KOPT-K1 (cell line): ENCODE measurements around the gene SPAG17.

ENCODE experiments used
- H3K27ac ChIP-seq: fragments of 200-600 bp; sonication (generic); 2 replicates; pipeline ENCODE4 v1.5.1; 2016; ENCODE audit warnings: antibody characterized with exemption, mild to moderate bottlenecking, low read depth, low read length; ENCODE audit not compliant: poor library complexity, severe bottlenecking
- H3K36me3 ChIP-seq: fragments of 200-600 bp; sonication (generic); 2 replicates; pipeline ENCODE4 v1.5.1; 2017; ENCODE audit warnings: antibody characterized with exemption, mild to moderate bottlenecking, low read length, moderate library complexity; ENCODE audit not compliant: insufficient read depth
- H3K9me3 ChIP-seq: fragments of 200-600 bp; sonication (generic); 2 replicates; pipeline ENCODE4 v1.5.1; 2017; ENCODE audit warnings: antibody characterized with exemption, low read length, mild to moderate bottlenecking; ENCODE audit not compliant: insufficient read depth, poor library complexity, severe bottlenecking

SPAG17 gene

DNA sequence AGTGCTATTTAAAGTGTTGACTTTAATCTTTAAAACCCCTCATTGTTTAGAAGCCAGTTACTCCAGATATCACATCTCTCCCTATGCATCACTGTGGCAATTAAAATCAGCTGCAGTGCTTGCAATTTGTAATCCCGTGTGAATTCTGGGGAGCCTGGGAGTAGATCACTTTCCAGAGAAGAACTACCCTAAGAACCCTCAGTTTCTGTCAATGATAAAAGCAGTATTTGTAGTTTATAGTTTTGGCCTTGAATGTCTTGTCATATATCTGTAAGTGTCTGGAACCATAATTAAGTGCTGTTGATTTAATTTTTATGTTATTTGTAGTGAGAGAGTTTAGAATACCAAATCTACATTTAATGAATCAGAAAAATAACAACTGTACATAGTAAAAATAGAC, 5.5 kb upstream of the SPAG17 start:
- Histone ChIP-seq H3K9me3 (no peaks in the 10 kb centered on the region), H3K36me3 (no peaks in the 10 kb centered on the region), H3K27ac (no peak overlapping the region)

DNA sequence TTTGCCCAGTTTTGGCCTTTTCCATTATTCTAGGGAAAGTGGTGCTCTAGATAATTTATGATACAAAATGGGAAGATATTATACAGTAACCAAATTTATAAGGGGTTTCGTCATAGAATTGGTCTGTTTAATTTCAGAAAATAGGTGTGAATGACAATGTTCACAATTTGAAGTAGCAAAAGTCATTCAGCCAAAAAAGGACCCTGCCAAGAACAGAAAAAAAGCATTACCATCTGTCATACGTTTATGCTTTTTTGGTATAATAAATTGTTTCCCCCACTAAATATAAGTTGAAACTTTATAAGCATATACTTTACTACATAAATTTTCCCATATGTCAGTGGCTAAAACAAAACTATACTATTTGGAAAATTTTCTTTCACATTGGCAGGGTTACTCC, 4.5 kb upstream of the SPAG17 start:
- Histone ChIP-seq H3K27ac (no peak overlapping the region), H3K36me3 (no peaks in the 10 kb centered on the region), H3K9me3 (no peaks in the 10 kb centered on the region)

DNA sequence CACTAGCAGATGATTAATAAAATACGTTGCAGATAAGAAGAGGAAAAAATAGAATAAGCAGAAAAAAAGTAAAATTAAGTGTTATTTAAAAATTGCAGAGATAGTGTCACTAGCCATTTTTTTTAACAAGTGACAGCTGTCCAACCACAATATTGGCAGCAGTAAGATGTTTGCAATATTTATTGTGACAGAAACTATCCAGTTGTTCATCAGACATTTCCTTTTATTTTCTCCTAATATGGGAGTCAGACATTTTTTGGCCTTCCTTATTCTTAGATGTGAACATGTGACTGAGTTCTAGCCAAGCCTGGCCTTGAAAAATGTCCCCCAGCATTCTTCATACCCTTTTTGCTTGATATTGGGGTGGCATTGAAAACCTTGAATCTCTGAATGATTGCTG, 3.4 kb upstream of the SPAG17 start:
- Histone ChIP-seq H3K9me3 (no peaks in the 10 kb centered on the region), H3K27ac (no peak overlapping the region)

DNA sequence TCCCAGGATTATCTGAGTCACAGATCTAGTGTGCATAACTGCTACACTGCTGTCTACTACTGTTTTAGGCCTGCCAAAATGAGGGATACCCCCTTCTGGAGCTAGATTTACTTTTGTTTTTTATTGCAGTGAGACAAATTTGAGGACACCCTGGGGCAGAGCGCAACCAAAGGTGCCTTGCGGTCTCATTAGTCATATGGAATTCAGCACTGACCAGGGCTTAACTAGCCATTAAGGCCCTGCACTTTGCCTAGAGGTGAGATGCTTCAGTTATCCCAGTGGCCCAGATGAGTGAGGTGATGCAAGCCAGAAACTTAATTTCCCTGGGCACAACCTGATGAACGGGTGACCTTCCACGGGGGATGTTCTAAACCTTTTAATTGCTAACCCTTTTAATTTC, 998 bp upstream of the SPAG17 start:
- H3K27ac ChIP-seq: no peak overlapping the region
- no peaks in the 10 kb centered on the region for H3K9me3 ChIP-seq
- no peaks in the 10 kb centered on the region for H3K36me3 ChIP-seq

More for the DNA sequence above, 3.4 kb upstream of the SPAG17 start:
- H3K36me3 ChIP-seq: no peaks in the 10 kb centered on the region

DNA sequence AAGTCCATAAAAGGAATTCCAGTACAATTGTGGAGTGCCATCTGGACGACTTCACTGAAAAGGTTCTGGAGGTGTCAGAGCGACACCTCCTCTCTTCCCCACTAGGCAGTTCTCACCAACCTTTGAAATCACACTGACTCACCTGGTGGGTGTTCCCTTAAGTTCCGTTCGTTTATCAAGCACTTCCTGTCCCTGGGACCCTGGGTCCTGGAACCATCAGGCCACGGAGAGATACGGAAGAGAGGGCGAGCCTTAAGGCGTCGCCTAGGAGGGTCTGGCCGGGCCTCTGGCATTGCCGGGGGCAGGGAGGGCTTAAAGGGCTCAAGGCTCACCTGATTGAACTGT, 317 bp downstream of the SPAG17 start:
- Histone ChIP-seq H3K27ac (no peak overlapping the region), H3K9me3 (no peaks in the 10 kb centered on the region), H3K36me3 (no peaks in the 10 kb centered on the region)

DNA sequence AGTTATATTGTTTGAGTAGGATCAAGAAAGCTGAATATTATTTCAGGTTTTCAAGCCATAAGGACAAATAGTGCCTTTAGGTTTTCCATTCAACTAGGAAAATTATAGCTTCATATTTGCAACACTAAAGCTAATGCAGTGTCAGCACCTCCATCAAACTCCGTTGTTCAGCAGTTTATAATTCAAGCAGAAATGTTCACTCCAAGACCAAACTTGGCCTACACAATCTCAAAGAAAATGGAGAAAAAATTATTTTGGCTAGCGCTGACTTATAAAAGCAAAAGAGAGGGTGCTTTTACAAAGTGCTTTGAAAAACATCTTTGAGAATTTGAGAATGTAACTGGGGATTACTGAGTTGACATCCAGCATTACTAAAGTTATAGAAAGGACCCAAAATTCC, 1.4 kb downstream of the SPAG17 start:
- no peaks in the 10 kb centered on the region for H3K9me3 ChIP-seq
- no peaks in the 10 kb centered on the region for H3K36me3 ChIP-seq
- H3K27ac ChIP-seq: no peak overlapping the region

DNA sequence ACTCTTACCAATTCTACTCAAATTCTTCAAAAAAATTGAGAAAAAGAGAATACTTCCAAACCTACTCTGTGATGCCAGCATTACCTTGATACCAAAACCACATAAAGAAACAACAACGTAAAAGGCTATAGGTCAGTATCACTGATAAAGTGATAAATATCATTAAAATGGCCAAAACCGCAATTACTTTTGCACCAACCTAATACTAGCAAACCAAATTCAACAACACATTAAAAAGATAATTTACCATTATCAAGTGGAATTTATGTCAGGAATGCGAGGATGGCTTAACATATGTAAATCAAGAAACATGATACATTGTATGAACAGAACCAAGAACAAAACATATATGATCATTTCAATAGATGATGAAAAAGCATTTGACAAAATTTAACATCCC, 7.0 kb downstream of the SPAG17 start:
- no peak overlapping the region for H3K27ac ChIP-seq
- no peaks in the 10 kb centered on the region for H3K36me3 ChIP-seq
- peaks cover 4% of the 10 kb centered on the region for H3K9me3 ChIP-seq

DNA sequence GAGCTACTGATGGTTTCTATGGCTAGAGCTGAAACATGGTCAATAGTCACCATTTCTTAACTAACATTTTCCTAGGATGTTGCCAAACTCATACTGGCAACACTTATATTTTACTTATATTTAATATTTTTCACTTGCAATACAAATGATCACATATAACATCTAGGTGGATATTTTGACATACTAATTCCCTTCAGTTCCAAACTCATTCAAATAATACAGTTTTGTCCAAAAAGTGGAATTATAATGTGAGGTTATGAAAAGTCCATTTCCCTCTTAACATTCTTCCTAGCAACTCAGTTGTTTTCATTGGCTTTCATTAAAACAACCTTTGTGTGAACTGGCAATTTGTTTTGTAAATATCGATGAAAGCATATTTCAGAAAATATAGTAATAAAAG, 16.0 kb downstream of the SPAG17 start:
- no peak overlapping the region for H3K27ac ChIP-seq
- no peaks in the 10 kb centered on the region for H3K36me3 ChIP-seq
- no peaks in the 10 kb centered on the region for H3K9me3 ChIP-seq

DNA sequence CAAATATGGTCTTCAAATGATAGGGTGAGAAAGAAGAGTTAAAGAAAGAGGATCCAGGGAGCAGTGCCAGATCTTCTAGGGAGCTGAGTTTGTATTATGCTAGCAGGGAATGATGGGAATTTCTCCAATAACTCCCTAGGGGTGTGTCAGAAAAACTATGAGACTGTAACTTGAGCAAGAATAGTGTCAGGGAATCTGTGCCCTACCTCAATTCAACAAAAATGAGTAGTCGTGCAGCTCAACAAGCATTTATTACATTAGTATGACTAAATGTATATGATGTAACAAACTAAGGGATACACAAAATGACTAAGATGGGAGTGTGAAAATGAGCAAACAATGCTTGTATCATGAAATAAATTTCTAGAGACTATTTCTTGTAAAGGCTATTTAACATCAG, 24.2 kb downstream of the SPAG17 start:
- Histone ChIP-seq H3K9me3 (no peaks in the 10 kb centered on the region), H3K36me3 (no peaks in the 10 kb centered on the region), H3K27ac (no peak overlapping the region)

DNA sequence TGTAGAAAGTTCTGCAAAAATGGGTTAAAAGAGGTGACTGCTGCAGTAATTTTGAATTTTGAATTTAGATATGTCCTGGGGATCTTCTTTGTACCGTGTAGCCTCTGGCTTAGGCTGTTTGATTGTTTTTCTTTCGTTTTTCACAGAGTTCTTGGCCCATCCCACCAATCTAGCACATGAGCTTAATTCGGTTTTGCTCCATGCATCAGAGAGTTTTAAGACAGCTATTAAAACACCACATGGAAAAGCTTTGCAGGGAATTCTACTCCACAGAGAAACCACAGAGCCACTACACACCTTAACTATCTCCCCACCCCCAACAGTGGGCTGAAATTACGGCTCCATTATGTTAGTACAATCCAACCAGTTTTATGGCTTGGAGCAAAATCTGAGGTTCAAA, 25.5 kb downstream of the SPAG17 start:
- Histone ChIP-seq H3K27ac (no peak overlapping the region), H3K36me3 (no peaks in the 10 kb centered on the region), H3K9me3 (no peaks in the 10 kb centered on the region)

DNA sequence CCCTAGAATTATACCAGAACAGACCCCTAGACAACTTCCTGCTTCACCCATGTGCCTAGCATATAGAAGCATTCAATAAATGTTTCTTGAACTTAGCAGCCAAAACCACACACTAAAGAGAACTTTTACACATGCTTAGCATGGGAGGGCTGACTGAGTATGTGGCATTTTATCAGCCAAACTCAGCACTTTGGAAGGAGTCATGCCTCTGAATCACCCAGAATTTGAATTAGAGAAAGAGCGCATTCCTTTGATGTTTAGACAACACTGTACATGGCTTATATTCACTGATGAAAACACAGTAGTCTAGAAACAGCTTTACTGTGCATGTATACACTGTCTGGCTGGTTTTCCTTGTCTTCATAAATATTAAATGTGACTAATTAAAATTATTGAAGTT, 26.1 kb downstream of the SPAG17 start:
- Histone ChIP-seq H3K27ac (no peak overlapping the region), H3K36me3 (no peaks in the 10 kb centered on the region), H3K9me3 (no peaks in the 10 kb centered on the region)

DNA sequence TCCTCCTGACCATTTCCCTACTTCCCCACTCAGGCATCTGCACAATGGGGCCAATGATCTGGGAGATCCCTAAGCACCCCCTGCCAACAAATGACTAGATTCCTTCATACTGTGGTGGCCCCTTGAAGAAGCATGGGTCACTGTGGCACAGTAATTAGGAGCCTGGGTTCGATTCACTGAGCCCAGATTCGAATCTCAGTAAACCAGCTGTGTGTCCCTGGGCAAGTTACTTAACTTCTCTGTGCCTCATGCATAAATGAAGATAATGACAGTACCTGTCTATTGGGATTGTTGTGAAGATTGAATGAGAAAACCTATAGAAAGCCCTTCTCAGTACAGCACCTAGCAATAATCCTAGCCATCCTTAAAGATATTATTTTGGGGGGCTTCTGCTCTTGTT, 27.5 kb downstream of the SPAG17 start:
- Histone ChIP-seq H3K9me3 (no peaks in the 10 kb centered on the region), H3K36me3 (no peaks in the 10 kb centered on the region), H3K27ac (no peak overlapping the region)

DNA sequence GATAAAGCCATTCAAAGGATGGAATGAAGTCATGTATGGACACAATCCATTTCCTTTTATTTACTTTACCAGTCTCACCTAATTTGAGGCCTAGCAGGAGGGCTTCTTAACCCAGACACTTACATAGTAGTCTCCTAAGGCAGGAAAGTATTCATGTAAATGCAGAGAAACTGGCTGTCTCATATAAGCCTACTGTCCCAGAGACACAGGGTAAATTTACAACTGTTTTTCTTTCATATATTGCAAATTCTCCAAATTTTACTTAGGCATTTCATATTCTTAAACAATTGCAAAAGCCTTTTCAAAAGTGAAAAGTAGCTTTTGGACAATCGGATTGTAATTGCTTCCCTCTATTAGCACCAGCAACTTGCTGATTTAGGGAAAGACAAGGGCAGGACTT, 29.9 kb downstream of the SPAG17 start:
- Histone ChIP-seq H3K36me3 (no peaks in the 10 kb centered on the region), H3K27ac (no peak overlapping the region), H3K9me3 (no peaks in the 10 kb centered on the region)

DNA sequence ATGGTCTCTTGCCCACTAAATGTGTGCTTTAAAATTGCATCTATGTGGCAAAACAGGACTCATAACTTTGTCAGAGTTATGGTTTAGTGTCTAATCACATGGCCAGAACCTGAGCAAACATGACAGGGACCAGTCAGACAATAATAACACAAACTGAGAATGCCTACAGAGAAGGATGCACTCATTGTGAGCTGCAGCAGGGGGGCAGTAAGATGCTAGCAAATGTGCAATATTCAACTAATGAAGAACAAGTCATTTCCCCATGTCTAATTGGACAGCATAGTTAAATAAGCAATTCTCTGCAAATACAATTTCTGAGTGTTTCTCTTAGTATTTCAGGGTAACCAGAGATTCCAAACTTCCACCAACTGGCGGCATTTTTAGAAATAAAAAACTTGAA, 30.8 kb downstream of the SPAG17 start:
- no peaks in the 10 kb centered on the region for H3K36me3 ChIP-seq
- no peak overlapping the region for H3K27ac ChIP-seq
- no peaks in the 10 kb centered on the region for H3K9me3 ChIP-seq

DNA sequence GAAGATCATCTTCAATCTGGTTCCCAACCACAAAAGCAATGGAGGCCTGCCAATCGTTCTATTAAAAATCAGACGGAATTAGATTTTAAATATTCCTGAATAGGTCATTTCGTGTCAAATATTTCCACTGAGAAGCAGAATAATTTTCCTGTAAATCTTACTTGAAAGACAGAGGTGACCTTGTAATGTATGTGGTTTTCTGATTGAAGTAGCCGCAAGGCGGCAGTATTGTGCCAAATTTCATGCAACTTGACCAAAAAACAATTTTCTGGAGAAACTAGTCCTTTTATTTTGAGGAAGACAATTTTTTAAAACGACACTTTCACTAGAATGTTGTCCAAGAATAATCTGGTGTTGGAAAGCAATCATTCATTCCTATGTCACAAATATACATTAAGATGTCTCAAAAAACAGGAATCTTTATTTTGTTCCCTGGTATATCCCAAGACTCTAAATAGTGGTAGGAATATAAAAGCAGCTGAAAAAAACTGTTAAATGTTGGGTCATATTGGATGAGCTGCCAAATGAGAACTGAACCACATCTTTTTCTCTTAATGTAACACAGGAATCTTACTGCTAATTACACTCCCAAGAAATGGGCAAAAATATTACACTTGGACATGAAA, 33.6 kb downstream of the SPAG17 start:
- Histone ChIP-seq H3K27ac (no peak overlapping the region), H3K9me3 (no peaks in the 10 kb centered on the region), H3K36me3 (no peaks in the 10 kb centered on the region)

DNA sequence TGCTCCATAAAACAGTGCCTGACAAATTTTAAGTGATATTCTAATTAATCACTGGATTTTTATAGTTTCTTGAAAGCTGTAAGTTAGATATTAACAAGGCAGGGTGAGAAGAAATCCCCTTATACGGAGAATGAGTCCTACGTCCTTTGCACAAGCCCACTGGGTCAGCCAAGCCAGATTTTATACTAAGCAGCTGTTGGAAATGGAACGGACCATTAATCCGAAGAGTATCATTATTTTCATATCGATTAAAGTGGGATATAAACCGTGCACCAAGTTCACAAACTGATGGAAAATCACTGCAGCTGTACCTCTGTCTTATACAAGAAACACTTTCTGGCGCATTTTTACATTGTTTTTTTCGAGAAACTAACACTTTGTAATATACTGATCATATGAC, 35.2 kb downstream of the SPAG17 start:
- H3K36me3 ChIP-seq: no peaks in the 10 kb centered on the region
- no peak overlapping the region for H3K27ac ChIP-seq
- H3K9me3 ChIP-seq: no peaks in the 10 kb centered on the region

DNA sequence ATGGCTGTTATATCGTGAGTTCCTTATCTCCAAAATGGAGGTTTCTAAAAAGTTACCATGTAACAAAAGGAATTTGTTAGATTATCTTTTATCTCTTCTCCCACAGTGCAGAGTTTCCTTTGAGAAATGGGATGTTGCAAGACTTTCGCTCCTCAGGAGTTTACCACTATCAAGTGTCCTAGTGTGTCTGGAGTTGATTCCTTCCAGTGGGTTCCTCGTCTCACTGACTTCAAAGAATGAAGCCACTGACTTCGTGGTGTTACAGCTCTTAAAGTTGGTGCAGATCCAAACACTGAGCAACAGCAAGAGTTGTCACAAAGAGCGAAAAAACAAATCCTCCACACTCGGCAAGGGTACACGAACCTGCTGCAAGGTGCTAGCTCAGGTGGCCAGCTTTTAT, 37.0 kb downstream of the SPAG17 start:
- Histone ChIP-seq H3K27ac (no peak overlapping the region), H3K36me3 (no peaks in the 10 kb centered on the region), H3K9me3 (no peaks in the 10 kb centered on the region)
